Ectodermal cell (in vitro differentiated cells): ENCODE measurements around the gene PIN1.
A peak's percentile ranks its signal among the peaks of the same experiment; 100 is the strongest.

Experiments used
- H3K27ac ChIP-seq: 2 replicates; pipeline ENCODE4 v1.7.0; 2013; ENCODE audit warnings: mild to moderate bottlenecking, low read depth, low read length; ENCODE audit not compliant: insufficient read depth, poor library complexity, severe bottlenecking
- H3K27me3 ChIP-seq: 2 replicates; pipeline ENCODE4 v1.7.0; 2013; ENCODE audit warnings: mild to moderate bottlenecking, low read length; ENCODE audit not compliant: insufficient read depth, control insufficient read depth, poor library complexity, severe bottlenecking
- H3K36me3 ChIP-seq: one replicate; pipeline ENCODE4 v1.7.0; 2013; ENCODE audit warnings: low read length; ENCODE audit not compliant: control insufficient read depth, insufficient read depth
- H3K4me1 ChIP-seq: one replicate; pipeline ENCODE4 v1.7.0; 2013; ENCODE audit warnings: low read length; ENCODE audit not compliant: control insufficient read depth, insufficient read depth
- H3K4me3 ChIP-seq: 2 replicates; pipeline ENCODE4 v1.7.0; 2013; ENCODE audit warnings: low read depth, low read length, control low read depth; ENCODE audit not compliant: insufficient read depth
- H3K9me3 ChIP-seq: 2 replicates; pipeline ENCODE4 v1.7.0; 2013; ENCODE audit warnings: mild to moderate bottlenecking, low read length, moderate library complexity; ENCODE audit not compliant: control insufficient read depth
- WGBS, 2 experiments: methylation state at CpG; one replicate each; pipeline ENCODE4 v1.1.7; 2013; ENCODE audit warnings: missing lambda C conversion rate in 2 of 2; 5-methylcytosine and 5-hydroxymethylcytosine counted together

The PIN1 gene

DNA sequence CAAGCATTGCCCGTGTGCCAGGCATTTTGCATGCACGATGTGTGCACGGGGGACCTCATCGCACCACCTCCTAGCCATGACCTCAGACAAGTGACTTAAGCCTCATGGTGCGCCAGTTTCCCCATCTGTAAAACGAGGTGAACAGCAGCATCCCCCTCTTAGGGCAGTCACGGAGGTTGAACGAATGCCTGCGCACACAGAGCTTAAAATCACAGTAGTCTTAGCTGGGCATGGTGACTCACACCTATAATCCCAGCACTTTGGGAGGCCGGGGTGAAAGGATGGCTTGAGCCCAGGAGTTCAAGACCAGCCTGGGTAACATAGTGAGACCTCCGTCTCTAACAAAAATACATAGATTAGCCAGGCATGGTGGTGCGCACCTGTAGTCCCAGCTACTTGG lies 48.6 kb downstream of the PIN1 start:
- Histone ChIP-seq H3K27me3 (no peaks in the 10 kb centered on the region), H3K36me3 (no peaks in the 10 kb centered on the region), H3K4me3 (no peak overlapping the region), H3K9me3 (no peaks in the 10 kb centered on the region), H3K4me1 (peaks cover 7% of the 10 kb centered on the region), H3K27ac (peak overlapping the region; percentile 63)
- WGBS, 2 experiments, result 91% methylated on average over 12 of the region's 12 CpGs

DNA sequence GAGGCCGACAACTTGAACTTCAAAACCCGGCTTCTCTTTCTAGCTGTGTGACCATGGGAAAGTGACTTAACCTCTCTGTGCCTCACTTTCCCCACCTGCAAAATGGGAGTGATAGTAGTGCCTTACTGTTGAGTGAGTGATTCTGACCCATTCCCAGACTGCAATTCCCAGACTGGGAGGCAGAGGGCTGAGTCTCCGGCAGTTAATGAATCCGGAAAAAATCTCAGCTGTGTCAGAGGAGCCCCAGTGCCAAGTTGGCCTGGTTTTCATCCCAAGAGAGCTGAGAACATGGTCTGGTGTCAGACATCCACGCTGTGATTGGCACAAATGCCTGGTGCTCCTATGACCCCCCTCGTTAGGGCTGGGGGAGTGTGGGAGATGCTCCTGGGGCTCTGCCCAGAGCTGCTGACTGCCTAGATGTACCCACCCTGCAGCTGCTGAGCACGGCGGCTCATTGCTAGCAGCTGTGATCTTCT lies 50.0 kb downstream of the PIN1 start:
- H3K27ac ChIP-seq, result no peak overlapping the region
- no peaks in the 10 kb centered on the region for H3K27me3 ChIP-seq
- no peaks in the 10 kb centered on the region for H3K36me3 ChIP-seq
- no peak overlapping the region for H3K4me3 ChIP-seq
- peaks cover 7% of the 10 kb centered on the region for H3K4me1 ChIP-seq
- H3K9me3 ChIP-seq, result no peaks in the 10 kb centered on the region
- WGBS, 2 experiments, result 77 to 79% methylated on average over 8 of the region's 8 CpGs

DNA sequence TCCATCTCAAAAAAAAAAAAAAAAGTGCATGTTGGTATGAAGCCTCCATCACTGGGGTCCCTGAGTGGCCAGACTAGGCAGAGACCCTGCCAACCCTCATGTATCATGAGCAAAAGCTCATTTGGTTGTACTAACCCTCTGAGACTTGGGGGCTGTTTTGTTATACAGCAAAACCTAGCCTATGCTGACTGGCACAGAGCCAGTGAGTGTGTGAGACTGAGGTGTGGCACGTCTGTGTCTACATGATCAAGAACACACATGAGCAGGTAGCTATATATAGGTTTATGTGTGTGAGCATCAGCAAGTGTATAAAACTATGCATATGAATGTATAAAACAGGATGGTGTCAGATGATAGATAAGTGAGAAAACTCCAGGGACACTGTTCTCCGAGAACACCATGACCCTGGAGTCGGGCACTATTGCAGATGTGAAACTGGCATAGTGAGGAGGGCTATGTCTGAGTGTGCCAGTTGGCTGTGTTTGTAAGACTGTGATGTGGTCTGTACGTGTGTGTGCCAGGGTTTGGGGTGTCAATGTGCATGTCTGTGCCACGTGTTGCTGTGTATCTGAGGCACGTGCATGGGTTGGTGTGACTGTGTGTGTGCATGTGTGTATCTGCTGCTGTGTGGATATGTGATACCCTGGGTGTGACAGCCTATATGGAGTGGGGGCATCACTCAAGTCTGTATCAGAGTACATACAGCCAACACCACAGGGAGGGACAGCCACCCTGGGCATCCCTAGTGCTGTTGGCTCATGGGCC lies 56.7 kb downstream of the PIN1 start:
- Histone ChIP-seq H3K27ac (no peak overlapping the region), H3K4me3 (no peak overlapping the region), H3K27me3 (no peaks in the 10 kb centered on the region), H3K9me3 (no peaks in the 10 kb centered on the region), H3K4me1 (no peaks in the 10 kb centered on the region), H3K36me3 (no peaks in the 10 kb centered on the region)
- 93% methylated on average over 6 of the region's 6 CpGs for WGBS, 2 experiments
